Measurements from ENCODE around the gene MTERF1. TPM values are rescaled to one million over a fixed set of nuclear protein-coding genes. Genes with fewer than 3 reads are reported as not detected.

The MTERF1 gene, protein sequence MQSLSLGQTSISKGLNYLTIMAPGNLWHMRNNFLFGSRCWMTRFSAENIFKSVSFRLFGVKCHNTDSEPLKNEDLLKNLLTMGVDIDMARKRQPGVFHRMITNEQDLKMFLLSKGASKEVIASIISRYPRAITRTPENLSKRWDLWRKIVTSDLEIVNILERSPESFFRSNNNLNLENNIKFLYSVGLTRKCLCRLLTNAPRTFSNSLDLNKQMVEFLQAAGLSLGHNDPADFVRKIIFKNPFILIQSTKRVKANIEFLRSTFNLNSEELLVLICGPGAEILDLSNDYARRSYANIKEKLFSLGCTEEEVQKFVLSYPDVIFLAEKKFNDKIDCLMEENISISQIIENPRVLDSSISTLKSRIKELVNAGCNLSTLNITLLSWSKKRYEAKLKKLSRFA
- 10 to 100 TPM in 1 of 4 donors, 1 to 10 TPM in 3; 4.4 to 12.5 (median 7.1) TPM for total RNA-seq

DNA sequence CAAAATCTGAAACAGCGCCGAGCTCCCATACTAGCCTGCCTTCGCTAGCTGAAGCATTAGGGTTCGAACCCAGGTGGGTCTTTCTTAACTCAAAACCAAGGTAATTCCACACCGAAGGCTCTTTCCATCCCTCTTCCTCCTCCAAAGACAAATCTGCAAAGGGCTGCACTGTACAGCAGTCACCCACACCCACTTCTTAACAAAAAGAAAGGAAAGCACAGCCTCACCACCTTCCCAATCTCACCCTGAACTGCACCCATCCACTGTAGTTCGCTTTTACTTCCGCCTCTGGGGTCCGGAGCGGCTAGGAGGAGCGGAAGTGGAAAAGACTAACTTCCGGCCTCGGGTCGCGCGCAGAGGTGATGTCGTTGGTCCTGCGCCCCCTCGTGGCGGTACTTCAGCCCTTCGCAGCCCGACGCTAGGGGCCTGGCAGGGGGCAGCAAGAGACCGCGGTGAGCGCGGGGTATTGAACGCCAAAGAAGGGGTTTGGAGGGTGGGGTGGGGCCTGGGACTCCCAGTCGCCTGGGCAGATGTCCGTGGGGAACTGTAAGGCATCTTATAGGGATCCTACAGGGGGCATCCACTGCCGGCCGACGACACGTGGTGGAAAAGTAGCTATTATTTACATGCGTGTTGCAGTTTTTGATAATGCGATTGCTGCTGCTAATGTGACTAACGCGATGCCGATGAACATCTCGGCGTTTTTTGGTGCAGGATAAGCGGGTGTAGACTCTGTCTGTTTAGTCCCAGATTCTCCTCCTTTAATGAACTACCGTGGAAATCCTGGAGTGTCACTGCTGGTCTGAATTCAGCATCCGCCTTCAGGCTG lies at the start of gene MTERF1:
Gene MTERF1, minus strand, starts transcription at position 290 of the 829 bp plus-strand sequence. CDS start 619 bp downstream, outside the sequence.
- peak; percentile 97 for ATAC-seq
- peak within 1 kb of the TSS; percentile 63 to 99 for H3K4me3 ChIP-seq
- H3K27ac ChIP-seq = peak within 1 kb of the TSS; percentile 48 to 74 (median 64)
- TF ChIP-seq, protein P1, sequence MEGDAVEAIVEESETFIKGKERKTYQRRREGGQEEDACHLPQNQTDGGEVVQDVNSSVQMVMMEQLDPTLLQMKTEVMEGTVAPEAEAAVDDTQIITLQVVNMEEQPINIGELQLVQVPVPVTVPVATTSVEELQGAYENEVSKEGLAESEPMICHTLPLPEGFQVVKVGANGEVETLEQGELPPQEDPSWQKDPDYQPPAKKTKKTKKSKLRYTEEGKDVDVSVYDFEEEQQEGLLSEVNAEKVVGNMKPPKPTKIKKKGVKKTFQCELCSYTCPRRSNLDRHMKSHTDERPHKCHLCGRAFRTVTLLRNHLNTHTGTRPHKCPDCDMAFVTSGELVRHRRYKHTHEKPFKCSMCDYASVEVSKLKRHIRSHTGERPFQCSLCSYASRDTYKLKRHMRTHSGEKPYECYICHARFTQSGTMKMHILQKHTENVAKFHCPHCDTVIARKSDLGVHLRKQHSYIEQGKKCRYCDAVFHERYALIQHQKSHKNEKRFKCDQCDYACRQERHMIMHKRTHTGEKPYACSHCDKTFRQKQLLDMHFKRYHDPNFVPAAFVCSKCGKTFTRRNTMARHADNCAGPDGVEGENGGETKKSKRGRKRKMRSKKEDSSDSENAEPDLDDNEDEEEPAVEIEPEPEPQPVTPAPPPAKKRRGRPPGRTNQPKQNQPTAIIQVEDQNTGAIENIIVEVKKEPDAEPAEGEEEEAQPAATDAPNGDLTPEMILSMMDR (IDR thresholded peaks at IDR 0.05) = peak; percentile 92 to 100 (median 93)
- TF ChIP-seq EP300 (IDR thresholded peaks at IDR 0.05) = no peak
- TF ChIP-seq POLR2AphosphoS5 (IDR thresholded peaks at IDR 0.05) = peak; percentile 37
- no peak for TF ChIP-seq POLR2A (IDR thresholded peaks at IDR 0.05)
- WGBS, 2 donors (ENCODE audit: low coverage in 1 of 2) = 0% methylated on average over 5 to 18 of the region's 43 CpGs
- no peaks in the 10 kb centered on the region for H3K9me3 ChIP-seq
- peaks cover 0 to 22% (median 0%) of the 10 kb centered on the region in 3 donors for H3K4me1 ChIP-seq
- peaks cover 0 to 9% of the 10 kb centered on the region in 2 donors for H3K36me3 ChIP-seq
- no peaks in the 10 kb centered on the region for H3K27me3 ChIP-seq

DNA sequence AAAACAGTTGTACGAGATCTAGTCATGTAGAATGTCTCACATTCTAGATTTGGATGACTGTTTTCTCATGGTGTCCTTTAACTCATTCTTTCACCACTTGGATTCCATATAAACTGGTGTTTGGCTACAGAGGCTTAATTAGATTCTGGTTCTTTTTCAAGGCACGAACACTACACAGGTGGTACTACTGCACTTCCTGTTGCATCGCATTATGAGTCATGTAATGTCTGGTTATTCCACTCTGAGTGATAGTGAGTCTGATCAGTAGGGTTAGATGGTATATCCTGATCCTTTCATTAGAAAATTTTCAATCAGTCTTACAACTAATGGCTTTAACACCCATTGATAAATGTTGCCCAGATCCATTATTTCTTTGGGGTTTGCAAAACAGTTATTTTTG lies 49.0 kb upstream of the MTERF1 start:
- Histone ChIP-seq H3K36me3 (no peaks in the 10 kb centered on the region), H3K4me1 (no peaks in the 10 kb centered on the region), H3K27me3 (no peaks in the 10 kb centered on the region), H3K27ac (no peak overlapping the region), H3K4me3 (no peak overlapping the region), H3K9me3 (no peaks in the 10 kb centered on the region)
- no peak for ATAC-seq
- 86 to 96% methylated on average over 3 of the region's 3 CpGs for WGBS, 2 donors (ENCODE audit: low coverage in 1 of 2)
- TF ChIP-seq POLR2A (IDR thresholded peaks at IDR 0.05) = no peak
- TF ChIP-seq EP300 (IDR thresholded peaks at IDR 0.05) = no peak
- TF ChIP-seq, protein P1 (IDR thresholded peaks at IDR 0.05) = no peak
- no peak for TF ChIP-seq POLR2AphosphoS5 (IDR thresholded peaks at IDR 0.05)

DNA sequence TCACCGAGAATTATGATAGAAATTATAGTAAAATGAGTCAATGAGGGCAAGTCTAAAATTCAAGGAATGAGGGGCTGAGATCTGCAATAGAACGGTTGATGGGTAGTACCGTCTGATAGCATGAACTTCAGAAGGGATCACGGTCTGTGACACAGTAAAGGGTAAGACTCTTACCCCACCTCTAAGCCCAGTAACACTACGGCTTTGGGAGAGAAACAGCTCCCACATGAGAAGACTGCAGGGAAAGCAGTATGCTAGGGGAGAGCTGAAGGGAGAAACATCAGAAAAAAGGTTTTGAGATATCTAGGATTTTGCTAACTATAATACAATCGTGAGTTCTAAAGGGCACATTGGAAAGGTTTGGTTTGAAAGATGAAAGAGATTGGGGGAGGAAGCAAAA lies 47.4 kb upstream of the MTERF1 start:
- Histone ChIP-seq H3K4me3 (no peak overlapping the region), H3K9me3 (no peaks in the 10 kb centered on the region), H3K27ac (no peak overlapping the region), H3K36me3 (no peaks in the 10 kb centered on the region), H3K27me3 (no peaks in the 10 kb centered on the region), H3K4me1 (no peaks in the 10 kb centered on the region)
- no peak for ATAC-seq
- no peak for TF ChIP-seq POLR2A (IDR thresholded peaks at IDR 0.05)
- TF ChIP-seq, protein P1 (IDR thresholded peaks at IDR 0.05) = no peak
- no peak for TF ChIP-seq POLR2AphosphoS5 (IDR thresholded peaks at IDR 0.05)
- no peak for TF ChIP-seq EP300 (IDR thresholded peaks at IDR 0.05)
- 54 to 89% methylated on average over 4 to 6 of the region's 6 CpGs for WGBS, 2 donors (ENCODE audit: low coverage in 1 of 2)

DNA sequence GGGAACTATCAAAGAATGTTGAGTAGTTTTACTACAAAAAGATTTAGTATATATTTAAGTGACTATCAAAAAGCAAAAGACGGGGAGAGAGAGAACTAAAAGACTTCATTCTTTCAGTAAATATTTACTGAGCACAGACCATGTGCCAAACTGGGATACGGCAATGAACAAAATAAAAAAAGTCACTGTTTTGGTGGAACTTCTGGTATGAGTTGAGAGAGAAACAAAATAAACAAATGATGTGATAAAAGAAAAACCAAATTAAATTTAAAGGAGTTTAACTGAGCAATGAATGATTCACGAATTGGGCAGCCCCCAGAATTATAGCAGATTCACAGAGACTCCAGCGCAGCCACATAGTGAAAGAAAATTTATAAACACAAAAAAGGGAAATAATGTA lies 42.4 kb upstream of the MTERF1 start:
- no peaks in the 10 kb centered on the region for H3K9me3 ChIP-seq
- WGBS, 2 donors (ENCODE audit: low coverage in 1 of 2) = 29 to 47% methylated on average over 4 of the region's 4 CpGs
- TF ChIP-seq EP300 (IDR thresholded peaks at IDR 0.05) (no peak), POLR2AphosphoS5 (IDR thresholded peaks at IDR 0.05) (no peak), POLR2A (IDR thresholded peaks at IDR 0.05) (no peak)
- TF ChIP-seq, protein P1 (IDR thresholded peaks at IDR 0.05) = no peak
- no peaks in the 10 kb centered on the region for H3K36me3 ChIP-seq
- H3K27ac ChIP-seq = no peak overlapping the region
- no peak overlapping the region for H3K4me3 ChIP-seq
- no peaks in the 10 kb centered on the region for H3K4me1 ChIP-seq
- no peak for ATAC-seq
- H3K27me3 ChIP-seq = no peaks in the 10 kb centered on the region

Measured in gastroesophageal sphincter (tissue), 4 donors.